ENCODE measurements around the gene LSM7. TPM values are rescaled to one million over a fixed set of nuclear protein-coding genes. Genes with fewer than 3 reads are reported as not detected.

LSM7 gene
- total RNA-seq, 1 experiment from 2014 or later, result 238 TPM

DNA sequence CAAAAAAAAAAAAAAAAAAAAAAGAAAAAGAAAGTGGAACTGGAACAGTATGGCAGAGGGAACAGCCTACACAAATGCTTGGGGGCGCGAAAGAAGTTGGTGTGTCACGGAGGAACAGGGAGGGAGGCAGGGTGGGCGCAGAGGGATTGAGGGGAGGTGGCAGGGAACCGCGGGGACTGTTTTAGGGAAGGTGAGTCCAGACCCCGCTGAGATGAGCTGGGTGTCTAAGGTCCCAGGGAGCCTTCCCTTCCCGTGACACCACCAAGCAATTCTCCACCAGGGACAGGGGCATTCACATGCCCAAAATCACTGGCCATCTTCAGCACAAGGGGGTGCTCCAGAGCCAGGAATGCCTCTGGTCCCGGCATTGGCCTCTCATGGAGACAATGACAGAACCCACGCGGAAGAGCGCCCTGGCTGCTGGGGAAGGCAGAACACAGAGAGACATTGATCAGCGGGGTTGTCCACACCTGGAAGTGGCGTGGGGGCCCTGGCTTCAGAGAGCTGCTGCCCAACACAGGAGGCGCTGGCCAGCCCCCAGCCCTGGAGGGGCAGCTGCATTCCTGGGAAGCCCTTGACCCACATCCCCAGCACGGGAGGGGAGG lies 53.4 kb downstream of the LSM7 start:
- DNase-seq (ENCODE audit: low read depth), result peak; percentile 32
- in situ Hi-C loops (cut with HindIII; ENCODE audit: low pct_unique_long_range_greater_than_20kb, low sequenced_read_pairs), result no loop called here

DNA sequence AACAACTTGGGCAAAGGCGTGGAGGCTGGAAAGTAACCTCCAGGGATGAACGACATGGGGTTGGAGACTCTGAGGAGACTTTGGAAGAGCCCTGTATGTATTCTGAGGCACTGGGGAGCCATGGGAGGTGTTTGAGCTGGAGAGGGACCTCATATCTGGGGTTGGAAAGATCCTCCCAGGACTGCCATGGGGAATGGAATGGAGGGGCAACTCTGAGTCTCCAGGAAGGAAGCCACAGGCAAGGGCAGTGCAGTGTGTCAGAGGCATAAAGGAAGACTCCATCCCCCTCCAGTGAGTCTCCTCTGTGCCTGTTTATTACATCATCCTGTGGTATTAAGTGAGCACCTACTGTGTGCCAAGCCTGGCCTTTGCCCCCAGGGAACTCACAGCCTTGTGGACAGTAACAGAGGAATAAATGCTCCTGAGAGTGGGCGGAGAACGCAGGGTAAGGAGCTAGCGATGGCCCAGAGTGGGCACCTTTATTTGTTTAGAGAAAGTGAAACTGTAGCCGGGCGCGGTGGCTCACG lies 54.1 kb downstream of the LSM7 start:
- in situ Hi-C loops (cut with HindIII; ENCODE audit: low pct_unique_long_range_greater_than_20kb, low sequenced_read_pairs), result no loop called here
- no peak for DNase-seq (ENCODE audit: low read depth)

DNA sequence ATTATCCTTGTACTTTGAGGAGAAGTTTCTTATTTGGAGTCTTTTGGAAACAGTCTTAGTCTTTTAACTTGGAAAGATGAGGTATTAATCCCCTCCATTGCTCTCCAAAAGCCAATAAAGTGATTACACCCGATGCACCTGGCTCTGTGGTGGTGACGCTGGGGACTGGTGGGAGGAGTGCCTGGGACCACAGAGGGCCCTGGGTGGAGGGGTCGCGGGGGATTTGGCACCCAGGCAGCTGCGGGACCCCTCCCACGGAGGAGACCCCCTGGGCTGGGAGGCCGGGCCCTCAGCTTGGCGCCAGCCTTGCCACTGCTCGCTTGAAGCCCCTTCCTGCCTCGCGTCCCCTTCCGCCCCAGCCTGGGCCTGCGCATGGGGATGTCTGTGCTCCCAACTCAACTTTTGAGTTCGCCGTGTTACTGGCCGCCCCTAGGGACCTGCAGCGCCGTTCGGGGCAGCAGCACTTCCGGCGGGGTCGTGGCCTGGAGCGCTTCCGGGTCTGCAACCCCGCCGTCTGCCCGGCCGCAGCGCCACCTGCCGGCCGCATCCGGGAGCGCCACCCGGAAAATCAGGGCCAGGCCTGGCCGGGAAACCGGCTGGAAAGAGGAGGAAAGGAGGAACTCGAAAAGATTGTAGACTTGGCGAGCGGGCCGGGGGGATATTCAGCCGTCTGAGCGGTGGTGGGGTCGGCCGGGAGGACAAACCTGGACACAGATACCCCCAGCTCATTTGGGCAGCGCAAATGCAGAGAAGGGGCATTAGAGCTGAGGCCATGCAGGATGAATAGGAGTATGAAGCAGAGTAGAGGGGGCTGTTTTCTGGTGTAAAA lies 54.8 kb downstream of the LSM7 start:
- in situ Hi-C loops (cut with HindIII; ENCODE audit: low pct_unique_long_range_greater_than_20kb, low sequenced_read_pairs), result no loop called here
- DNase-seq (ENCODE audit: low read depth), result peak; percentile 54

Other genes starting within 250 kb of the LSM7 start
- gene MOB3A, start 232.3 kb downstream of the LSM7 start, total RNA-seq (2014; rRNA removed; shearing (Covaris generic); ENCODE audit: low replicate concordance), result 13.3 and 28.9 TPM in 2 replicates
- gene IZUMO4, start 231.7 kb downstream of the LSM7 start, total RNA-seq (2014; rRNA removed; shearing (Covaris generic); ENCODE audit: low replicate concordance), result not detected in 2 replicates
- 59.0 and 69.3 TPM in 2 replicates for gene AP3D1, start 177.0 kb downstream of the LSM7 start, total RNA-seq (2014; rRNA removed; shearing (Covaris generic); ENCODE audit: low replicate concordance)
- gene DOT1L, start 164.7 kb downstream of the LSM7 start, total RNA-seq (2014; rRNA removed; shearing (Covaris generic); ENCODE audit: low replicate concordance), result 5.2 and 7.5 TPM in 2 replicates
- gene PLEKHJ1, start 92.3 kb downstream of the LSM7 start, total RNA-seq (2014; rRNA removed; shearing (Covaris generic); ENCODE audit: low replicate concordance), result 55.9 and 96.2 TPM in 2 replicates
- 9.9 and 23.2 TPM in 2 replicates for gene SF3A2, start 91.8 kb downstream of the LSM7 start, total RNA-seq (2014; rRNA removed; shearing (Covaris generic); ENCODE audit: low replicate concordance)
- 3.0 and 11.7 TPM in 2 replicates for gene AMH, start 79.3 kb downstream of the LSM7 start, total RNA-seq (2014; rRNA removed; shearing (Covaris generic); ENCODE audit: low replicate concordance)
- not detected in 2 replicates for gene JSRP1, start 72.2 kb downstream of the LSM7 start, total RNA-seq (2014; rRNA removed; shearing (Covaris generic); ENCODE audit: low replicate concordance)
- gene PEAK3, start 46.4 kb downstream of the LSM7 start, total RNA-seq (2014; rRNA removed; shearing (Covaris generic); ENCODE audit: low replicate concordance), result not detected in 2 replicates
- not detected in 2 replicates for gene LINGO3, start 20.4 kb downstream of the LSM7 start, total RNA-seq (2014; rRNA removed; shearing (Covaris generic); ENCODE audit: low replicate concordance)
- gene SPPL2B, start 98 bp upstream of the LSM7 start, total RNA-seq (2014; rRNA removed; shearing (Covaris generic); ENCODE audit: low replicate concordance), result 20.6 and 30.0 TPM in 2 replicates
- 0.09 and 0.44 TPM in 2 replicates for gene TMPRSS9, start 31.7 kb upstream of the LSM7 start, total RNA-seq (2014; rRNA removed; shearing (Covaris generic); ENCODE audit: low replicate concordance)
- 31.9 and 50.6 TPM in 2 replicates for gene TIMM13, start 99.0 kb upstream of the LSM7 start, total RNA-seq (2014; rRNA removed; shearing (Covaris generic); ENCODE audit: low replicate concordance)
- gene LMNB2, start 128.4 kb upstream of the LSM7 start, total RNA-seq (2014; rRNA removed; shearing (Covaris generic); ENCODE audit: low replicate concordance), result 96.1 and 99.8 TPM in 2 replicates
- 10.6 and 16.3 TPM in 2 replicates for gene GADD45B, start 147.5 kb upstream of the LSM7 start, total RNA-seq (2014; rRNA removed; shearing (Covaris generic); ENCODE audit: low replicate concordance)

Measured in Caki2 (cell line).